Stomach (tissue), 4 donors: ENCODE results near the gene ATG4B.

Experiments
- EP300 ChIP-seq: sonication (generic); formaldehyde crosslinking; IDR thresholded peaks from one replicate; pipeline ENCODE4 v1.6.1; 2017; ENCODE audit warnings: antibody characterized with exemption
- POLR2A ChIP-seq, 4 donors: fragments of 450-650 bp; IDR thresholded peaks; one replicate each; pipeline ENCODE4 v1.6.1; 2016; ENCODE audit warnings: antibody characterized with exemption in 4 of 4, control low read depth in 2 of 4, mild to moderate bottlenecking in 1 of 4, moderate library complexity in 1 of 4
- POLR2AphosphoS5 ChIP-seq, 3 donors: sonication (generic); formaldehyde crosslinking; IDR thresholded peaks; one replicate each; pipeline ENCODE4 v1.6.1; 2016; ENCODE audit warnings: antibody characterized with exemption in 3 of 3
- TF ChIP-seq, protein P1 (sequence below), 7 experiments: fragments of 450-650 bp in 4 of 7; fragments of 200-600 bp in 3 of 7; sonication (generic) in 3 of 7; IDR thresholded peaks; one replicate each; pipeline ENCODE4 v1.5.1; 2016 to 2019; ENCODE audit warnings: antibody characterized with exemption in 7 of 7, control low read depth in 2 of 7, mild to moderate bottlenecking in 1 of 7

GRCh38 chr2:241673189-241673663 is 35.7 kb downstream of the ATG4B start:
- TF ChIP-seq POLR2A (IDR thresholded peaks at IDR 0.05) (no peak), EP300 (no peak), POLR2AphosphoS5 (IDR thresholded peaks at IDR 0.05) (no peak)
- TF ChIP-seq, protein P1, sequence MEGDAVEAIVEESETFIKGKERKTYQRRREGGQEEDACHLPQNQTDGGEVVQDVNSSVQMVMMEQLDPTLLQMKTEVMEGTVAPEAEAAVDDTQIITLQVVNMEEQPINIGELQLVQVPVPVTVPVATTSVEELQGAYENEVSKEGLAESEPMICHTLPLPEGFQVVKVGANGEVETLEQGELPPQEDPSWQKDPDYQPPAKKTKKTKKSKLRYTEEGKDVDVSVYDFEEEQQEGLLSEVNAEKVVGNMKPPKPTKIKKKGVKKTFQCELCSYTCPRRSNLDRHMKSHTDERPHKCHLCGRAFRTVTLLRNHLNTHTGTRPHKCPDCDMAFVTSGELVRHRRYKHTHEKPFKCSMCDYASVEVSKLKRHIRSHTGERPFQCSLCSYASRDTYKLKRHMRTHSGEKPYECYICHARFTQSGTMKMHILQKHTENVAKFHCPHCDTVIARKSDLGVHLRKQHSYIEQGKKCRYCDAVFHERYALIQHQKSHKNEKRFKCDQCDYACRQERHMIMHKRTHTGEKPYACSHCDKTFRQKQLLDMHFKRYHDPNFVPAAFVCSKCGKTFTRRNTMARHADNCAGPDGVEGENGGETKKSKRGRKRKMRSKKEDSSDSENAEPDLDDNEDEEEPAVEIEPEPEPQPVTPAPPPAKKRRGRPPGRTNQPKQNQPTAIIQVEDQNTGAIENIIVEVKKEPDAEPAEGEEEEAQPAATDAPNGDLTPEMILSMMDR (IDR thresholded peaks at IDR 0.05): no peak
